T47D (cell line): ENCODE measurements around the gene PCID2.

ENCODE experiments used
- DNase-seq, 2 experiments: peaks; one replicate each; pipeline versions ENCODE4 v3.0.0 to v3.0.0-alpha.2; 2011 to 2012; ENCODE audit warnings: low read depth in 1 of 2, low spot score in 1 of 2
- JUND ChIP-seq: IDR thresholded peaks from 2 replicates; pipeline ENCODE4 v1.6.1; 2012; ENCODE audit warnings: low read depth
- in situ Hi-C: cut with HindIII; loops from 2 replicates; pipeline ENCODE4 v1.10.0; 2016; ENCODE audit warnings: low sequenced_read_pairs, low pct_unique_long_range_greater_than_20kb

Gene PCID2

DNA sequence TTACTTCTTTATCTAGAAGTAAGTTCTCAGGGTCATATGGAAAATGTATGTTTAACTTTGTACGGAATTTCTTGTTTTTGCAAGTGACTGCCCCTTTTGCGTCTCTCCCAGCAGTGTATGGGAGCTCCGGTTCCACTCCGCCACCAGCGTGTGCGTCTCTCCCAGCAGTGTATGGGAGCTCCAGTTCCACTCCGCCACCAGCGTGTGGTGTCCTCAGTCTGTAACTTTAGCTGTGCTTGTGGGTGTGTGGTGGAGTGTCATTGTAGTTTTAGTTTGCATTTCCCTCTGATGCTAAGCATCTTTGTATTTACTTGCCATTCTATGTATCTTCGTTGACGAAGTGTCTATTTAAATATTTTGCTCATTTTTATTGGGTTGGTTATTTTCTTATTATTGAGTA lies 3.3 kb upstream of the PCID2 start:
- in situ Hi-C loops: no loop called here
- DNase-seq: peak in 1 of 2 experiments; percentile 35
- TF ChIP-seq JUND: no peak

DNA sequence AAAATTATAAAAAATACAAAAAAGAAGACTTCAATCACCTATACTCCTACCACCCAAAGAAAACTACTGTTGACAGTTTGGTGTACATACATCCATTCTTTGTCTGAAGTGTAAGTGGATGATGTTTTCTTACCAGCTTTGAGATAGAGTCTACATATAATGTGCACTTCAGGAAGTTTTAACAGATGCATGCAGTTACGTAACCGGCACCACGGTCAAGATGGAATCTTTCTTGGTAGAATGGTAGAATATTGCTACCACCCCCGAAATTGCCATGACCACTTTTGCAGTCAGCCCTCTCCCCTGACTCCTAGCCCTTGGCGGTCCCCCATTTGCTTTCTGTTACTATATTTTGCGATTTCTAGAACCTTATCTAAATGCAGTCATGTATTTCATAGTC lies 2.4 kb upstream of the PCID2 start:
- DNase-seq: no peak
- in situ Hi-C loops: no loop called here
- no peak for TF ChIP-seq JUND

DNA sequence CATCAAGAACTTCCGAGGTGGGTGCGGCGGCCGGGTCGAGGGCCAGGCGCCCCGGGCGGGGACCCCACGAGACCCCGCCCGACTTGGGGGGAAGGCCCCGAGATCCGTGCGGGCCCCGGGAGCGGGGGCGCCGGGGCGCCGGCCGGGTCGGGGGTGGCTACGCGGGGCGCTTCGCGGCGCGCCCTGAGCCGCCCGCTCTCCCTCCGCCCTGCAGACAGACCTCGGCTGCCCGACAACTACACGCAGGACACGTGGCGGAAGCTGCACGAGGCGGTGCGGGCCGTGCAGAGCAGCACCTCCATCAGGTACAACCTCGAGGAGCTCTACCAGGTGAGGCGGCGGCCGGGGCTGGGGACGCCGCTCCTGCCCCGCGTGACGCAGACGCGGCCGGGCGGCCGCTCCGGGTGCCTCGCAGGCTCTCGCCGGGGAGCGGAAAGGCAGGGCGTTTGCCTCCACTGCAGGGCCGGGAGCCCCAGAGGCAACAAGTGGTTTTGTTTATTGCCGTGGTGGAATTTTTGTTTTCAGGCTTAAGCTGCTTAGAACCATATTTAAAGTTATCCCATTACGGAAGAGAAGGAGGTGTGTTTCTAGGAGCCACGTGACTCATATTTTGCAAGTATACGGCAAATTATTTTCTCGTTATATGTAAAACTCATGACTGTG lies 1.4 kb upstream of the PCID2 start:
- in situ Hi-C loops: no loop called here
- DNase-seq: peak; percentile 33 to 82

DNA sequence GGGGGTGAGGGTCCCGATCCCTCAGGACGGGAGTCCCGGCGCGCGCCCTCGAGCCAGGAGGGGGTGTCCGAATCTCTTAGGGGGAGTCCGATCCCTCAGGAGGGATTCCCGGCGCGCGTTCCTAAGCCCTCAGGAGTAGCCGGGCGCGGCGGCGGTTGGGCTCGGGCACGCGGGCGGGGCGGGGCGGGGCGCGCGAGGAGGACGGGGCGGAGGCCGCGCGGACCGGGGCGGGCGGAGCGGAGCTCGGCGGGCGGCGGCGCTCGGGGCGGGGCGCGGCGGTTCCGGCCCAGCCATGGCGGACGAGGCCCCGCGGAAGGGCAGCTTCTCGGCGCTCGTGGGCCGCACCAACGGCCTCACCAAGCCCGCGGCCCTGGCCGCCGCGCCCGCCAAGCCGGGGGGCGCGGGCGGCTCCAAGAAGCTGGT lies 878 bp upstream of the PCID2 start, which contains the start of gene CUL4A:
Gene CUL4A, plus strand, starts transcription at position 278 of the 423 bp plus-strand sequence. Its CDS starts 15 bp downstream, at position 293.
- no peak for TF ChIP-seq JUND
- DNase-seq: peak; percentile 50 to 85
- in situ Hi-C loops: no loop called here

More for the DNA sequence above, 1.4 kb upstream of the PCID2 start:
- TF ChIP-seq JUND: no peak

DNA sequence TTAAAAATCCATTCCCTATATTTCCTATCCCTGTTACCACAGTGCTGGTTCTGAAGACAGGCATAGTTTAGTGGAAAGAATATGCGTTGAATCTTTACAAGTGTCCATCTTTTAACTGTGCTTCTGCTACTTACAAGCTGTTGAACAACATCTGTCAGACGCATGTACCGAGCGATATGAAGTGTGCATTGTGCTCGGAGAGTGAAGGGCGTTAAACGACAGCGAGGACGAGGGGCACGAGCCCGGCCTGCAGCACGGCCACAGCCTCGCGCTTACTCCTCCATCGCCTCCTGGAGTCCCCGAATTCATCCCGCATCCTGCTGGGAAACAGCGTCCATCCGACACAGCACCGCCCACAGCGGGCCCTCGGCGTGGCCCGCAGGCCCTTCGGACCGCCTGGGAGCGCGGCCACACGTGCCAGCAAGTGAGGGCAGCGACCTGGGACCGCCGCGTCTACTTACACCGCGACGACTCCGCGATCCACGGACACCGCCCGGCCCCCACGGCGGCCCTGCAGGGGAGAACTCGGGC lies 514 bp downstream of the PCID2 start:
- no peak for TF ChIP-seq JUND
- in situ Hi-C loops: no loop called here
- DNase-seq: peak in 1 of 2 experiments; percentile 41

DNA sequence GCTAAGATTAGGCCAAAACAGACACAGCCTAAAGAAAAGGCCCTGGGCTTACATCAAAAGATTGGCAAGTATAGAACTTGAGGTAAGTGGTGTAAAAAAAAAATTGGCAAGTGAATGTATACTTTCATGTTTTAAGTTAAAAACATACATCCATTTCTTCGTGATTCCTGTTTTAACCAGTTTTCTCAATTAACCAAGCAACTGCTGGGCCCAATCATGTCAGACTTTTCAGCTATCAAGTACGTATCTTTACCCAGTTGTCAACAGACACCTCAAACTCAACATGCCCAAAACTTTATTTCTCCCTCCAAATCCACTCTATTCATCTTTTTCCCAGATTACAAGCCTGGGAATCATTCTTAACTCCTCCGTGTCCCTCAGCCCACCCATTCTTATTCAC lies 1.0 kb downstream of the PCID2 start:
- DNase-seq: no peak
- in situ Hi-C loops: no loop called here
- no peak for TF ChIP-seq JUND

DNA sequence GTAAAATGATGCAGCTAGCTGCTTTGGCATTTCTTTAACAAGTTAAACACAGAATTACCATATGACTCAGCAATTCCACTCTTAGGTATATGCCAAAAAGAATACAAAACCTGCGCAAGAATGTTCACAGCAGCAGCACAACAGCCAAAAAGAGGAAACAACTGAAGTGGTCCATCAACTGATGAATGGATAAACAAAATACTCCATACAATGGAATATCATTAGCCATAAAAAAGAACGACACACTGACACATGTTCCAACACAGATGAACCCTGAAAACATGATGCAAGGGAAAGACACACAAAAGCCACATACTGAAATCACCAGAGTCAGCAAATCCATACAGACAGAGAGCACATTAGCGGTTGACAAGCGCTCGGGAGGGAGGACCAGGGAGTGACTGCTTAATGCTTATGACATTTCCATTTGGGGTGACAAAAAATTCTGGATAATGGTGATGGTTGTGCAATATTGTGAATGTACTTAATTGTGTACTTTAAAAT lies 3.0 kb downstream of the PCID2 start:
- no peak for TF ChIP-seq JUND
- in situ Hi-C loops: no loop called here
- no peak for DNase-seq

DNA sequence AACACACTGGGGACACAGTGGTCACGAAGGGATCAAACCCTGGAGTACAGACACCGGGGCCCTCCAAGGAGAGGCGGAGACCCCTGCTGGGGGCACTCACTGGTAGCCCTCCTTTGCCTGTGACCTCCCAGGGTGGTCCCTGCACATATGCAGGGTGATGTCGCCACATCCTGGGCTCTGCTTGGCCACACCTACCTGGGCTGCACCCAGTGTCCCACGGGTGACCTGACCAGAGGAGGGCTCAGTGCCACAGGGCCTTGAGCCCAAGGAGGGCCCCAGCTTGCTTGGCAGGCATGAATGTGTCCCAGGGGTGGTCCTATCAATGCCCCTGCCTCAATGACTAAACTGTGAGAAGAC lies 4.1 kb downstream of the PCID2 start:
- no peak for DNase-seq
- TF ChIP-seq JUND: no peak
- in situ Hi-C loops: no loop called here

DNA sequence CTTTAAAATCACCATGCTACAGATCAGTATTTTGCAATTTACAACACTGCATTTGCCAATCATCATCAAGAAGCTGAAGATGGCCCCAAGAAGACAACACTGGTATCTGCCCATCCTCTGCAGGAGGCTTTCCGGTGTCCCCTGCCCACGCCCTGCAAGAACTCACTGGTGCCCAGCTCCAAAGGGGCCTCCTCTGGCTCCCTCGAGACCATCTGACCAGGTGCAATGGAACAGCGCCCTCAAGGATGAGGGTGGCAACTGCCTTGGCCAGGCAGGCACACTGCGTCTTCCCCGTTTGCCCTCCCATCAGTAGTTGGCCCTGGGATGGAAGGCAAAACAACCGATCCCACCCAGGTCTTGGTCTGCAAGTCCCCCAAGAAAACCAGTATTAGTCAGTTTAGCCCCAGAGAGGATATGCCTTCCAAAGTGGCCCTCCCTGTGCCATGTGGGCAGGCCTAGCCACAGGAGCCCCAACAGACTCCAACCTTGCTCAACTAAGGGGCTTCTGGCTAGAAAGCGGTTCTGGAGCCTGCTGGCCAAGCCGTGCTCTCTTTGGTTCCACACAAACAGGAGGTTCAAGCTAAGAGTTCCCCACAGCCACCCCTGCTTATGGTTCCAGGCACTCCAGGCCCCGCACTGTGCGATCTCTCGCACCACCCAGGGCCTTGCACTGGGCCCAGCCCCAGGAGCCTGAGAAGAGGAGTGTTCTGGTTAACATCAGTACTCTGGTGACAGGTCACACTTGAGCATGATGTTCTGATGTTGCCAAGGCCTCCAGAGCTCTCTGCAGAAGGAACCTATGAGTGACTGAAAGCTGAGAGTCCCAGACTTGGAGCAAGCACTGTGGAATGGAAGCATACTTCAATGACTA lies 4.7 kb downstream of the PCID2 start:
- in situ Hi-C loops: no loop called here
- TF ChIP-seq JUND: no peak

DNA sequence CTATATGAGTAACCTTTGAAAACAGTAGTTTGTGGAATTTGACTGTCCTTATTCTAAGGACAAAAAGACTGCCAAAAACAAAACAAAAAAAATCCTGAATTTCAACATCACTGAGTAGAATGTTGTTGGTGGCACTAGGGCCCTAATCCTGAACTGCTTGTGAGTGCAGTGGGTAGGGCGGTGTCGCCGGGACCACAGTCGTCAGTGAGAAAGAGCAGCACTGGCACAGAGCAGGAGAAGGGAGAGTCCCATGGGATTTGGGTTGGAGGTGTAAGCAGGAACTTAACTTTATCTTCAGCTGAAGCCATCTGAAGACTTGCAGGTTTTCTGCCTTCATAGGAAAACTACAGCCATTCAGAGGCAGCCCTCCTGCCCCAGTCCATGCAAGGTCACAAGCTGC lies 5.6 kb downstream of the PCID2 start:
- DNase-seq: no peak
- in situ Hi-C loops: no loop called here
- no peak for TF ChIP-seq JUND

More for the DNA sequence above, 4.7 kb downstream of the PCID2 start:
- DNase-seq: no peak

DNA sequence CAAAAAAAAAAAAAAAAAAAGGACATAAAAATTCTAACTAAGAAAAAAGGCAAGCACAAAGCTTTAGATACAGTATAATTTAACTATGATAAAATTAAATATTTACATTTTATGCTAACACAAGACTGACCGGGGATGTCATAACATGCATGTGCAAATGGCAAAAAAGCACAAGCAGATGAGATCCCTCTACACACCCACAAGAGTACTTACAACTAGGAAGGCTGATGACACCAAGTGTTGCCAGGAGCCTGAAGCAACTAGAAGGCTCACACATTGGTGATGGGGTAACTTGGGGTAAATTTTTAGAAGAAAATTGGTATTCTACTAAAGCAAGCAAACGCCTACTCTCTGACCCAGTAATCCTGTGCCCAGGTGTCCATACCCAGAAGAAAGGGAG lies 6.7 kb downstream of the PCID2 start:
- in situ Hi-C loops: no loop called here
- TF ChIP-seq JUND: no peak

DNA sequence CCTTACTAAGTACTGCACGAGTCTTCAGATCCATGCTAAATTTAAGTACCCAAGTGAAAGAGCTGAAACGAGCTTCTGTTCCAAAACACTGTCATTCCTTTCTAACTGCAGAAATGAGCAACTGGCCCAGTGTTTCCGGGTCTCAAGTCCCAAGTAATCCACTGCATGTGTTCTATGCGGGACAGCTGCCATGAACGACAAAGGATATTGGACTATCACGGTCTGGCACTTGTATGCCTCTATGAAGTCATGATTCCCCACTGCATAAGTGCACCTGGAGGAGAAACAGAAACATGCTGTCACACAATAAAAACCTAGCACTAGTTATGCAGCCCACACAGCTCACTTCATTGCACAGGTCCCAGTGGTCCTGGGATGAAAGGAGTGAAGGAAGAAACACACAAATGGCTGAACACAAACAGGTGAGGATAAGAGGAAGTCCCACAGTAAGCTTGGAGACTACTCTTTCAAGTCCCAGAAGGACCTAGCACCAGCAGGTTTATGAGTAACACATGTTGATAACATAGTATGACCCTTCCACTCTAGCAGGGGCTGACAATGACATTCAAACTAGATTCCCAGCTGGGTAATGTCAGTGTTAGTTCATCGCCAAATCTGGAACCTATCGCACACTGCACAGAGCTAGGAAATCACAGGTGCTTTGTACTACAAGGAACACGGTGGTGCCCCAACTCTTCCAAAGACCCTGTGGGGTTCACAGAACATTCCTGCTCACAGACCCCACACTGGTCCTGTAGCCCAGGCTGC lies 11.3 kb downstream of the PCID2 start:
- DNase-seq: no peak
- in situ Hi-C loops: no loop called here
- TF ChIP-seq JUND: no peak

More for the DNA sequence above, 6.7 kb downstream of the PCID2 start:
- no peak for DNase-seq
